Epithelial cell of prostate (primary cell): ENCODE measurements around the gene EMX2.
"Not testable (repeated sequence)": the region's sequence is repeated elsewhere in the genome, so short reads cannot be mapped to it uniquely, and the experiment has no call there.

Experiments used
- DNase-seq: peaks from one replicate; pipeline ENCODE4 v3.0.0-alpha.2; 2011; ENCODE audit warnings: low read depth, low spot score
- H3K27ac ChIP-seq: fragments of 450-650 bp; 2 replicates; pipeline ENCODE4 v1.5.1; 2017; ENCODE audit warnings: mild to moderate bottlenecking

Gene EMX2

DNA sequence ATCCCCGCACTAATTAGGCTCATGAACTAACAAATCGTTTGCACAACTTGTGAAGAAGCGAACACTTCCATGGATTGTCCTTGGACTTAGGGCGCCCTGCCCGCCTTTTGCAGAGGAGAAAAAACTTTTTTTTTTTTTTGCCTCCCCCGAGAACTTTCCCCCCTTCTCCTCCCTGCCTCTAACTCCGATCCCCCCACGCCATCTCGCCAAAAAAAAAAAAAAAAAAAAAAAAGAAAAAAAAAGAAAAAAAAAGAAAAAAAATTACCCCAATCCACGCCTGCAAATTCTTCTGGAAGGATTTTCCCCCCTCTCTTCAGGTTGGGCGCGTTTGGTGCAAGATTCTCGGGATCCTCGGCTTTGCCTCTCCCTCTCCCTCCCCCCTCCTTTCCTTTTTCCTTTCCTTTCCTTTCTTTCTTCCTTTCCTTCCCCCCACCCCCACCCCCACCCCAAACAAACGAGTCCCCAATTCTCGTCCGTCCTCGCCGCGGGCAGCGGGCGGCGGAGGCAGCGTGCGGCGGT lies at the start of gene EMX2:
Gene EMX2 (plus strand): TSS at position 41 of the 519 bp plus-strand sequence. CDS start 522 bp downstream, outside the sequence.
- no peak within 1 kb of the TSS for H3K27ac ChIP-seq

DNA sequence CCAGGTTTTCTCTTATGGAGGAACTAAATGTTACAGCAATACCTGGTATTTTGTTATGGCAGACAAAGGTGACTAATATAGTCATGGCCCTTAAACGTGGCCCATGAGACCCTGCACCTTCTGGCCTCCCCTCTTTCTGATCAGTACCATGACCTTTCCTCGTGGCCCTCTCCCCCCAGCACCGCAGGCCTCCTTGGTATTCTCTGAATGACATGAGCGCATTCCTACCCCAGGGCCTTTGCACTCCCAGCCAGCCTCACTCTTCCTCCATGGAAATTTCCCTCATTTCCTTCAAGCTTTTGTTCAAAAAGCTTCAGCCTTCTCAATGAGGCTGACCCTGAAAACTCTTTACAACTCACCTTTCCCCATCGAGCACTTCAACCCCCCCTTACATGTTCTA lies 46.5 kb upstream of the EMX2 start:
- H3K27ac ChIP-seq = no peak overlapping the region
- DNase-seq = no peak

More for the DNA sequence above, at the start of gene EMX2:
- DNase-seq = no peak

DNA sequence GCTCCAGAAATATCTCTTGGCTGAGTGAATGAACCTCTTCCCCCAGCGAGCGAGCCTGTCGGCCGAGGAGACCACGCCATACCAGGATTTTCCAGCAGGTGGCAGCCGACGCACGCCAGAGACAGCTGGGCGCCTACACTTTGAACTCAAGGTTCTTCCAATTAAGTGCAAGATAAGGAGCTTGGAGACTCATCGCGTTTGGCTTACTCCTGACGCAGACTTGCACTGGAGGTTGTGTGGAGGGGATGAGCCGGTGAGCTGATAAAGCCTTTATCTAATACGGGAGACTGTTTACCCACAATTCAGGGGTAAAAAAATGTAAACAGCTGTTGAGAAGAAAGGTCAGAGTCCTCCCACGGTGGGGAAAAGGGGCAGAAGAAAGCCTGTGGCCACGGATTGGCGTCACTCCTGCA lies 45.9 kb upstream of the EMX2 start:
- DNase-seq = peak; percentile 36
- H3K27ac ChIP-seq = no peak overlapping the region

DNA sequence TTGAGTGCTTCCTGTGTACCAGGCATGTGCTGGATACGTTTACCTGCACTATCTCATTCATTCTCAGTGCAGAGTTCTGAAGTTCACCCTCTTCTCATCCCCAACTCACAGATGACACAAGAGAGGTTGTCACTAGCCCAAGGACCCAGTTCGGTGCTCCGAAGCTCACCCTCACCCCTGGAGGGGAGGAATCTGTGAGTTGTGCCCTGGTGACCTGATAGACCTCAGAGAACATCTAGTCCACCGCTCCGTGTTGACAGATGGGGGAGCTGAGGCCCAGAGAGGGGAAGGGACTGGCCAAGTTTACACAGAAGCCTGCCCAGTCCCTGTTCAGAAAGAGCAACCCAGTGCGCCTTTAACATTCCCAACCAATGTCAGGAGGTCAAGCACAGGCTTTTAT lies 44.8 kb upstream of the EMX2 start:
- H3K27ac ChIP-seq = no peak overlapping the region

DNA sequence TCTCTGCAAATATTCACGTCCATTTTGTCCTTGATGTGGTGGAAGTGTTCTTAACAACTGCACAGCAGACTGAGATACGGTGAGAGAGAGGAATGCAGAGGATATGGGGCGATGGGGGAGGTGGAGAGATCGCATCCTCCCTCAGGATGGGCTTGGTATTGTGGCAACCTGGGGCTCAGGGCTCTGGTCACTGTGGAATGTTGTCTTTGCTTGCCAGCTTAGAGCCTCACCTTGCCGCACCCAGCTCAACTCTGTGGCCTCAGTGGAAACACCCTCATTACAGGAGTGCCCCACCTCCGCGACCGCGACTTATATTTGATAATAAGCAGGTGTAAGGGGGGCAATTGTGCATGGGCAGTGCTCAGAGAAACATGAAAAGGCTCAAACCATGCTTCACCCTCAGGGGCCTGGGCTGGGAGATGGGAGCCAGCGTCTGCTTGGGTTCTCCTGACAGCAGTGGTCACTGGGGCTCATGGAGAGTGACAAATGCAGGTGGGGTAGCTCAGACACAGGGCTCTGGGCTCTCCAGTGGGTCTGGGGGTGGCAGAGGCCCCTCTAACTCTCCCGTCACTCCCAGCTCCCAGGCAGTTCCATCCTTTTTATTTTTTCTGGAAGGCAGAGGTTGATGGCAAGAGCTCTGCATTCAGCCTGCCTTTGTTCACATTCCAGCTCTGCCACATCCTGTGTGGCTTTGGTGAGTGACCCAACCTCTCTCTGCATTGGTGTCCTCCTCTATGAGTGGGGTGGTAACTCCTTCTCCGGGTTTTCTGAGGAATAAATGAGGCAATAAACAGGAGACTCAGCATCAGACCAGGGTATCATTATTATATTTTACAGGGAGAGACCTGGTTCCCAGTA lies 43.1 kb upstream of the EMX2 start:
- no peak for DNase-seq
- H3K27ac ChIP-seq = no peak overlapping the region

More for the DNA sequence above, 44.8 kb upstream of the EMX2 start:
- no peak for DNase-seq

DNA sequence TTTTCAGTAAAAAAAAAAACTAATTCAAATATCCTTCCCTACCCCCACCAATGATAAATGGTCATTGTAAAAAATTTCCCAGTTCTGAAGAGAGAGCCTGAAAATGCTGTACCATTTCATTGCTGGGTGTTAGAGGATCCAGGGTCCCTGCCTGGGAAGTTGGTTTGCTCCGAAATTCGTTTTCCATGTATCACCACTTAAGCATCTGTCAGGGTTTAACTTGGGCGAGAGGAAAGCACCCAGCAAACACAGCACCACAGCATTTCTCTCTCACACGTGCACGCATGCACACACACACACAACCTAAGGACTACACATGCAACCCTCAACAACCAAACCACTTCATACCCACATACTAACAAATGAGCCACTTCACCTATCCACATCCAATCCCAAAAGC lies 42.1 kb upstream of the EMX2 start:
- H3K27ac ChIP-seq = no peak overlapping the region
- DNase-seq = no peak

DNA sequence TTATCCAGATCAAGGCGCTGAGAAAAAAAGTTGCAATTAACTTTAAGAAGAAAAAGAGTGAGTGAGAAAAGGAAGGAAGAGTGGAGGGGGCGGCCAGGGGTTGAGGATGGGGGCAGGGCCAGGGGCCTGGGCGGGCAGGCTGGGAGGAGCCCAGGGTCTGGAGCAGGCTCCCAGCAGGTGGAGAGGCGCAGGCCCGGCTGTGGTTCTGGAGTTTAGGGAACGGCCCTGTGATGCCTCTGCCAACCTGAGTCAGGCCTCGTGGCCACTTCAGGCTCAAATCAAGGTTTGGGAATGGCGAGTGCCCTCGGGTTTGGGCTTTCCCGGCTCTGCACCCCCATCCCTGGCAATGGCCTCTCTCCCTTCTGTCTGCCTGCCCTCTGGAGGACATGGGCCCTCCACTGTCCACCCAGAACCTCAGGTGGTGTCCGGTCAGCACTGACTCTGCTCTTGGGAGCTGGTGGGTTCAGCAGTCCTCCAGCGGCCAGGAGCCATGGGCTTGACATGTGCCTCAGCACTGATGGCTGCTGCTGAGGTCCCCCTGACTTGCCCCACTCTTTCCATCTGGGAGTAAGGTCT lies 41.0 kb upstream of the EMX2 start:
- DNase-seq = no peak
- H3K27ac ChIP-seq = no peak overlapping the region

DNA sequence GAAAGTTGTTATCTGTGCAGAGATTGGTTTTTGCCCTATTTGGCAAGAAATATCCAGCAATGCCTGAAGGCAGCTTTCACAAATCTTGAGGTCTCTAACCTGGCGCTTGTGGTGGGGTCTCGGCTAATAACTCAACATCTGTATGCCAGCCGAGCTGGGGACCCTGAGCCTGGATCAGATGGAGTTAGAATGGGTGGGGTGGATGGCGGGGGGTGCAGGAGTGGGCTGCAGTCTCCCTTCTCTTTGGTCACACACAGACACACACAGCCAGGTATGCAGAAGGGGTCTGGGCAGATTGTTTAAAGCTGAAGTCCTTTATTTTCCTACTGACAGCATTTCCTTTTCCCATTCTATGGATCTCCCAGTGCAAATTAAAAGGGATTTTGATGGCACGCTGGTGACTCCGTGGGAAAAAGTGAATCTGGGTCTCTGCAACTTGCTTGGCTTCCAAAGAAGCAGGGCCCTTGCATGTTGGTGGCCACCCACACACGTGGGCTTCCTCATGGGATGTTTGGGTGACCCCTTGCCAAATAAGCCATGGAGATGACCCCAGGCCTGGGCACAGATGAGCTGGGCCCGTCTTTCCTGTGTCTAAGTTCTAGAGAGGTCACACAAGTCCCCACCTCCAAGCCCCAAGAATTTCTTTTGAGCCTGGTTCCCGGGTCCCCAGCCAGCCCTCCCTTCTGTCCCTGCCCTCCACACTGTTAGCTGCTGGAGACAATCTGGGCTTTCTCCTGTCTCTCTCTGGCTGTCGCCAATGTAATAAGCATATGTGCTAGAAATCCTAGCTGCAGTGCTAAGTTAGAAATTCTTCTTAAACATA lies 39.9 kb upstream of the EMX2 start:
- H3K27ac ChIP-seq = no peak overlapping the region
- no peak for DNase-seq

DNA sequence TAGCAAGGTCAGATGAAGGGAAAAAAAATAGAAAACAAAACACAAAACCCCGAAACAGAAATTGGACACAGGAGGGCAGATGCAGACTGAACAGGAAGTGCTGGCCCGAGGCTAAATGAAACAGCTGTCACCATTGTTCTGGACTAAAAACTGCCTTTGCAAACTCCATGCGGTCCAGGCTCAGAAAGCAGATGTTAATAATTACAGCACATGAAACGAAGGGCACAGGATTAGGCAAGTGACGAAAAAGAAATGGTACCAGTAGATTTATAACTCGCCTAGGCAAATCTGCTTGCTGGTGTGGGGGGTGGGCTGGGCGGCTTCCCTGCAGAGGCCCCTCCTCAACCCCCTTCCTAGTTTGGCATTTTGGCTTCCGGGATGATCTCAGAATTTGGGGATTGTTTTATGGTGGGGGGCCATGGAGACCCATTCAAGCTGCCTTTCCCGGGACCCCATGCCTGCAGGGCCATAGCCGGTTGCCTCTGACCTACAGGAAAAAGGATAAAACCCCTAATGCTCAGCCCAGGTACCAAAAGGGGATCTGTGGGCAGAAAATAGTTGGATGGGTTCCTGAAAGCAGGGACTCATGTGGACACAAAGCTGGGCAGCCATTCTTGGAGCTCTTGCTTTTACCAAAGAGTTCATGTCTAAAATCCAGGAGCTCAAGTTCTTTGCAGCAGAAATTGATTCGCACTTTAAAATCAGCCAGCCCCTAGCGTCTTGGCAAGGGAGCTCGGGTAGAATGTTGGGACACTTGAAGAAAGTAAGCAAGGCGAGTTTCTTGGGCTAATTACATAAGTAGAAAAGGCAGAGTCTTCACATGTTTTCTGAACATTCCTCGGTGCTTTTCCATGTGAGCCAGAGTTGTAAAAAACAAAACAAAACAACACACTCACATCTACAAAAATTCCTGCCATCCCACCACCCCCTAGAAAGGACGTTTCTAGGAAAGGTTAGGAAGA lies 39.0 kb upstream of the EMX2 start:
- no peak for DNase-seq
- H3K27ac ChIP-seq = no peak overlapping the region

DNA sequence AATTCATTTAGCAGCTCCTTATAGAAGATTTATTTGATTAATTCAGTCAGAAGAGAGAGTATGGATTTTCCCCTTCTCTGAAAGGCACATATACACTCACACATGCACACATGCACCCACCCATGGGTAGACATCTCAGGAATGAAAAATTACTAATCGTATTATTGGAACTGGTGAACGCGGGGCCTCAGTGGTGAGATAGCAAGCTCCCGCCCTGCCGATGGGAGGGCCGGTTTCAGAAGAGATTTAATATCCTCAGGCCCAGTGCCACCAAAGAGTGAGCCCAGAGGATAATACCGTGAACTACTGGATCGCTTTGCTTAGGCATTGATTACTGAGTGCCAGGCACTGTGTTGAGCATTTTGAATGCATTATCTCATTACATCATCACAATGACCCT lies 38.0 kb upstream of the EMX2 start:
- no peak for DNase-seq
- no peak overlapping the region for H3K27ac ChIP-seq

DNA sequence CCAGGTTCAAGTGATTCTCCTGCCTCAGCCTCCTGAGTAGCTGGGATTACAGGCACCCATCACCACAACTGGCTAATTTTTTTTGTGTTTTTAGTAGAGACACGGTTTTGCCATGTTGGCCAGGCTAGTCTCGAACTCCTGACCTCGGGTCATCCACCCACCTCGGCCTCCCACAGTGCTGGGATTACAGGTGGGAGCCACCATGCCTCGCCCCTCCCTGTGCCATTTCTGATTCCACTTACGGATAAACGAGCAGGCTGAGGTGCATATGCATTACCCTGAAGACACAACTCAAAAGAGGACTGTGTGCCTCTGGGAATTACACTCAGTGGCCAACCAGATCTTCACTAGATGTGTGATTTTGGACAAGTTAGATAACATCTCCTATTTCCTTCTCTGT lies 35.5 kb upstream of the EMX2 start:
- DNase-seq, H3K27ac ChIP-seq: not testable (repeated sequence)

DNA sequence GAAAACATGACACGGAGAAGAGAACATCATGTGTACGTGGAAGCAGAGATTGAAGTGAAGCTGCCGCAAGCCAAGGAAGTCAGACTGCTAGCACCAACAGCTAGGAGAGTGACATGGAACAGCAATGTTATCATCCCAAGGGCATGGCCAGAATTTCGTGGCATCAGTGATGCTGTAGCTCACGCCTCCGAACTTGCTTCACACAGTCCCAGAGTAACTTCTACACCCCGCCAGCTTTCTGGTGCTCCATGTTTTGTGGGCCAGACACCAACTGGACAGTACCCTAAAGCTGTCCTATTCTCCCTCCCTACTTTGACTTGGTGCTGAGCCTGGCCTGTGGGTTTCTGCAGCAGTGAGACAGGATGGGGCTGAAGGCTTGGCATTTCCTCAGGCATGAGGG lies 33.0 kb upstream of the EMX2 start:
- DNase-seq = no peak

DNA sequence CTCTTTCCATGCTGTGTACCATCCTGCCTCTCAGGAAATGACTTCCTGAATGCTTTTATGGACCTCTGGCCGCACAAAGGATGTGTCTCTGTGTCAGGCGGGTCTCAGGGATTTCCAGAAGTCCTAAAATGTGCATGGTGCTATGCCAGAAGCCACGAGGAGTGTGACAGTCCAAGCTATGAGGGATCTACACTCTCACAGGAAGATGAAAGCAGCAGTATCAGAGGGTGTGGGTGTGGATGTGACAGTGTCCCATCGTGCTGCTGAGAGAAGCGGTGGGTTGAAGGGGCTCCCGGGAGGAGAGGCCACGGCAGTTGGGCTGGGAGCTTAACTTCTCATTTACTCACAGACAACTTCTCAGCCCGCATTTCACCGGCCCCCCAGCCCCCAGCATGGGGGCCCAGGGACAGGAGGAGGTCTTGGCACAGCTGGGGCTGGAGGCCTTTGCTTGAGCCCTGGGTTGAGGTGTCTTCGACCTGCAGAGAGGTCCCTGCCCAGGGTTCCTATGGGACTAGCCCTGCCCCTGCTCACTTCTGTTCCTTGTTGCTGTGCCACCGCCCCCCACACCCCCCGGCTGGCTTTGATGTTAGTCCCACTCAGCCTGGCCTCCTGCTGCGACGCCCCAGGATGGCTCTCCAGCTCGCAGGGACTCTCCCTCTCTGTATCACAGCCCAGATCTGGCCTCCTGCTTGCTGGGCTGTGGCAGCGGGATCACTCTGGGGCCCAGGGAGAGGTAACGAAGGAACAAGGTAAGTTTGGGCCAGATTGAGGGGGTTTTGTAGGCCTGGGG lies 30.8 kb upstream of the EMX2 start:
- H3K27ac ChIP-seq = no peak overlapping the region
- DNase-seq = no peak

More for the DNA sequence above, 33.0 kb upstream of the EMX2 start:
- no peak overlapping the region for H3K27ac ChIP-seq

DNA sequence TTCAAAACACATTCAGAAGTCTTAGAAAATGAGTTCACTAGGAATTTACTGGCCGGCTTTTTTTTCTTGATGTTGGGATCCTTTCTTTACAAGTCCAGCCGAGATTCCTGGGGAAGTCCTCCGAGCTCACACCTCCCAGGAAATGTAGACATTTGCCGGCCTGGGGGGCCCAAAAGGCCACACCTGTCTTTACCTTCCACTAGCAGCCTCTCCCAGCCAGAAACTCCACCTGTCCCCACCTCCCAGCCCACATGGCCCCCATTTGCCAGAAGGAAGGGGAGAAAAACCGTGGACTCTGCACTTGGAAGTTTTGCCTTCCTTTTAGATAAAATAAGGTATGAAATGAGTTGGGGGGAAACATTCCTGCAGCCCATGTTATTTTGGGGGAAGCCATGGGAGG lies 27.6 kb upstream of the EMX2 start:
- no peak for DNase-seq
- no peak overlapping the region for H3K27ac ChIP-seq

DNA sequence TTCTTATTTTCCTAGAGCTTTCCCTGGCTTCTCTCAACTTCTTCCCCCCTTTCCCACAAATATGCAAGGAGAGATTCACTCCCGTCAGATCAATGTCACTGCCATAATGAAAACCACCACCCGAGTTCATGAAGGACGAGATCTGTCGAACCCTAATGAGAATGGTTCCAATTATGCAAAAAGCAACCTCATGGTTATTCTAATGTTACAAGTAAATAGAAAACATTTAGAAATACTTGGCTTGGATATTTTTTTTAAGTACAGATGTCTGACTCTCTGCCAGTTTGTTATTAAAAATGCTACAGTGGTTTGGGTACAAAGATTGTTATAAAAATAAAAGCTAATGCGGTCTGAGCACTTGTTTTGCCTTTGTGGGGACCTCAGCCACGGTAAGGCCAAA lies 25.9 kb upstream of the EMX2 start:
- DNase-seq = no peak
- no peak overlapping the region for H3K27ac ChIP-seq

DNA sequence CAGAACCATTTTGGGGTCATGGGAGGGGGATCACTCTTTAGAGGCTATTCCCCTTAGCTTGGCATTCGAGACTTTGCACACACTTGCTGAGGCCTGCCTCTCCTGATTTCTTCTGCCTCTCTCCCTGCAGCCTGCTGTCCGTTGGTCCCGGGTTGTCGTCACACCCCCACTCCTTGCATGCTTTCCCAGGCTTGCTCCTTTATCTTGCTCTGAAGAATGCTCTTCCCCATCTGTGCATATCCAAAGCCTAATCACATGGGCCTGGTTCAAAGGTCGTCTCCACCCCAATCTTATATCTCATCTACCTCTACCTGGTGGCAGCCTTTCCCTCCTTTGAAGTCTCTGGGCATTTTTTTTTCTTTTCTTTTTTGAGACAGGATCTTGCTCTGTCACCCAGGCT lies 24.3 kb upstream of the EMX2 start:
- H3K27ac ChIP-seq = no peak overlapping the region
- DNase-seq = no peak

DNA sequence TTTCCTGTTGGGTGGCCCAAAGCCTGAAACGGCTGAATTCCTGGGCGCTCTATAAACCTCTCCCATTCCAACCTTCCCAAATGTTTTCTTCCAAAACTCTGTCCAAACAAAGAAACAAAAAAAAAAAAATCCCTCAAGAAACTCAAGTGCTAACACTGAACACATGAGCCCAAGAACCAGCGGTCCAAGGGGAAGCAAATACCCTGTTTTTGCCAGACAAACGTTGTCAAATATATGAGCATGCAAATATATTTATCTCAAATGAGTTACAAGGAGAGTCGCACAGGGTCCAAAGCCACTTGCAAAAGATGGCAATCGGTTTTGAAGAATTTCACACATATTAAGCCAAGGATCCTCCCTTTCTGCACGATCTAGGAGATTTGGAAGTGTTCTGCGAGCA lies 23.3 kb upstream of the EMX2 start:
- no peak for DNase-seq
- no peak overlapping the region for H3K27ac ChIP-seq

DNA sequence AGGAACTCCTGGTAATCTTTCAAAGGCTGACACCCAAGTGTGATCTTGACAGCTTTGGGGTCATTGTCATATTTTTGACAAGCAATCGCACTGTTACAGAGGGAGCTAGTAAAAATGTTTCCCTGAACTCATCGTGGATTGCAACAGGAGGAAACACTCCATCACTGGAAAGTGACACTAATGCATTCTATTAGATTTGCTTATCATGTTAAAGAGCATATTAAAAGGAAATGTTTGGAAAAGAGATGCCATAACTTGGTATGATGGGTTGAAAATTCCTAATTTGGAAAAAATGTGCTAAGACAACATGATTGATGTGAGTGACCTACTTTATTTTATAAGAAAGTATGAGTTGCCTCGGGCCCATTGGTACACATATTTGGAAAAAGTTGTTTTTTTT lies 22.7 kb upstream of the EMX2 start:
- DNase-seq = no peak
- H3K27ac ChIP-seq = no peak overlapping the region

DNA sequence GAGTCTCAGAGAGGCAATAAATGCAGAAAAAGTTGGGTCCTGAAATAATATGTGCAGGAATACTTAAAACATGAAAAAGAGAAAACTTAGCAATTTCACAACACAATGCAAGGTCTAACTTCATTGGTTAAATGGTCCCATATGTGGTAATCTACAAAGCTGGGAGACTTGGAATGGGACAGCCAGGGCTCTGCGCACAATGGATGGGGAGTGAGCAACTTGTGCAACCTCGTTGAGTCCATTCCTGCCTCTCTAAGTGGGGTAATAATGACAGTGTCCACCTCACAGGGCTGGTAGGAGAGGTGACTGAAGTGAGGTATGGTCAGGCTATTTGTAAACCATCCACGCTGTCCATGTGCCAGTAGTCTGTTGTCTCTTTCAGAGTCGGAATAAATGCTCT lies 11.8 kb upstream of the EMX2 start:
- DNase-seq = no peak

More for the DNA sequence above, 11.8 kb upstream of the EMX2 start:
- no peak overlapping the region for H3K27ac ChIP-seq
